HG02798 (cell line): ENCODE measurements around the gene DTX2.
"Not testable (repeated sequence)": the region's sequence is repeated elsewhere in the genome, so short reads cannot be mapped to it uniquely, and the experiment has no call there.

ENCODE experiments used
- ATAC-seq: cut with Tn5 transposase; IDR thresholded peaks from one replicate; pipeline ENCODE4 v1.9.1; 2021; ENCODE audit warnings: mild to moderate bottlenecking; ENCODE audit not compliant: unreplicated experiment, poor library complexity

The DTX2 gene

GRCh38 chr7:76509931-76510877 lies 48.7 kb downstream of the DTX2 start, which contains the start of gene UPK3B:
Gene UPK3B (plus strand): TSS chr7:76510552. CDS start chr7:76510653, 101 bp downstream.
- ATAC-seq: no peak

- not testable (repeated sequence) for ATAC-seq
Measured at GRCh38 chr7:76511200-76511910, 49.8 kb downstream of the DTX2 start.

- not testable (repeated sequence) for ATAC-seq
Measured at GRCh38 chr7:76511911-76512885, 50.7 kb downstream of the DTX2 start.

GRCh38 chr7:76512941-76513816 lies 51.7 kb downstream of the DTX2 start:
- ATAC-seq: no peak

- ATAC-seq: no peak
Measured at GRCh38 chr7:76513817-76514799, 52.6 kb downstream of the DTX2 start.

GRCh38 chr7:76514926-76515771 lies 53.6 kb downstream of the DTX2 start:
- ATAC-seq: no peak

GRCh38 chr7:76515999-76516443 lies 54.5 kb downstream of the DTX2 start:
- ATAC-seq: no peak

GRCh38 chr7:76516932-76517331 lies 55.4 kb downstream of the DTX2 start:
- not testable (repeated sequence) for ATAC-seq

GRCh38 chr7:76526183-76526582 lies 64.7 kb downstream of the DTX2 start:
- ATAC-seq: not testable (repeated sequence)

- not testable (repeated sequence) for ATAC-seq
Measured at GRCh38 chr7:76531643-76532042, 70.1 kb downstream of the DTX2 start.

- not testable (repeated sequence) for ATAC-seq
Measured at GRCh38 chr7:76543197-76543596, 81.7 kb downstream of the DTX2 start, which contains the start of gene SPDYE16. Gene SPDYE16 (minus strand): TSS chr7:76543297. CDS start chr7:76541459, 1,838 bp downstream.

- ATAC-seq: peak; percentile 99
Measured at GRCh38 chr7:76549025-76549854, 87.7 kb downstream of the DTX2 start.

- not testable (repeated sequence) for ATAC-seq
Measured at GRCh38 chr7:76549855-76550248, 88.3 kb downstream of the DTX2 start.

GRCh38 chr7:76551992-76552391 lies 90.5 kb downstream of the DTX2 start:
- not testable (repeated sequence) for ATAC-seq
